Measurements from ENCODE around the gene BICRA. TPM values are rescaled to one million over a fixed set of nuclear protein-coding genes. Genes with fewer than 3 reads are reported as not detected.

Gene BICRA

DNA sequence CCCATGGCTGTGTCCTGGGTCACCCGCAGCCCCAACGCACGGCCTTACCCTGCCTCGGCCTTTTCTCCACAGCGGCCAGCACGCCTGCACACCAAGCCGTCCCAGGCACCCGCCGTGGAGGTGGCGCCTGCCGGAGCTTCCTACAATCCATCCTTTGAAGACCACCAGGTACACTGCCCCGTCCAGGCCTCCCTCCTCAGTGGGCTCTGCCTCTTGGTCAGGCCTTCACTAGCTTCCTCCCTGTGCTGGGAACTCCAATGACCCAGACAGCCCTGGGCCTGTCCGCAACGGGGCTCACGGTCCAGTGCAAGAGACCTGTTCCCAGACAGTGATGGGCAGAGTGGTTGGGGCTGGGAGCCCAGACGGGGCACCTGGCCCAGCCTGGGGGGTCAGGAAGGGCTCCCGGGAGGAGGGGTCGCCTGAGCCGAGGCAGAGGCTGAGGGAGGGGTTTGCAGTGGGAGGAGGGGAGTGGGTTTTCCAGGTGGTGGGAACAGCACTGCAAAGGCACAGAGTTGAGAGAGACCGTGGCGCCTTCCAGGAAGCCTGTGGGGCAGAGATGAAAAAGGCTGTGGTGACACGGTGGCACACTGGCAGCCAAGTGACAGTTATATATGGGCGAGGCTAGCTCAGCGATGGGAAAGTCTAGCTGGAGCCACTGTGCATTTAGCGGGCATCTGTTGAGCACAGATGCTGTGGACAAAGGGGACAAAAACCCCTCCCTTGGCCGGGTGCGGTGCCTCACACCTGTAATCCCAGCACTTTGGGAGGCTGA, 143.7 kb downstream of the BICRA start:
- Histone ChIP-seq H3K36me3 (ENCODE audit: insufficient read depth, low read length) (peaks cover 65% of the 10 kb centered on the region), H3K4me1 (ENCODE audit: control insufficient read depth, insufficient read depth, low read length) (no peaks in the 10 kb centered on the region), H3K4me2 (ENCODE audit: low read length) (no peak overlapping the region), H3K9ac (ENCODE audit: low read depth, low read length) (no peak overlapping the region), H3K9me3 (replicated peaks; ENCODE audit: low read length) (no peaks in the 10 kb centered on the region), H3K4me3 (ENCODE audit: low read length) (no peak overlapping the region), H3K27me3 (ENCODE audit: control insufficient read depth, insufficient read depth, low read length) (no peaks in the 10 kb centered on the region)

Small RNAs within 50 kb of the gene (small RNA-seq; reads per million reads assigned to genes)
- gene RN7SL322P = not detected
